A549 (cell line): Measurements from ENCODE around the gene ZNF664. TPM values are rescaled to one million over a fixed set of nuclear protein-coding genes. Genes with fewer than 3 reads are reported as not detected.

Experiments used
- ATAC-seq, 2 experiments: fragments of 200-7000 bp in 1 of 2; fragments of >200 bp in 1 of 2; cut with Nextera tagmentation in 1 of 2; cut with Tn5 transposase in 1 of 2; 3 replicates each; pipeline versions ENCODE4 v1.8.0 to v1.9.1; 2018 to 2020; ENCODE audit warnings: mild to moderate bottlenecking in 1 of 2, moderate library complexity in 1 of 2
- CTCF ChIA-PET: fragments of 300-600 bp; sonication (Branson Sonifier 250); formaldehyde crosslinking; extraction: SDS; loops from one replicate; lab custom pipeline; 2021; ENCODE audit warnings: antibody characterized with exemption, inconsistent platforms; lab: Yijun Ruan, JAX
- POLR2A ChIA-PET: fragments of 350-600 bp; formaldehyde crosslinking; extraction: SDS; loops from one replicate; lab custom pipeline; 2021; ENCODE audit warnings: antibody characterized with exemption, inconsistent platforms; lab: Yijun Ruan, JAX
- DNase-seq, 2 experiments: peaks; one replicate each; pipeline versions ENCODE4 v3.0.0 to v3.0.0-alpha.2; 2011 to 2016; ENCODE audit warnings: low read depth in 1 of 2, low spot score in 1 of 2
- FAIRE-seq: peaks from 2 replicates; lab custom pipeline; 2011; peaks lifted over from hg19 to GRCh38; lab: Jason Lieb, UNC
- H3K27ac ChIP-seq, 2 experiments: fragments of >200 bp; sonication (Bioruptor Twin); formaldehyde crosslinking; 3 replicates each; pipeline ENCODE4 v1.5.1; 2016 to 2017
- H3K4me1 ChIP-seq: fragments of >200 bp; sonication (Bioruptor Twin); formaldehyde crosslinking; 3 replicates; pipeline ENCODE4 v1.6.1; 2016
- H3K4me2 ChIP-seq: fragments of >200 bp; sonication (Bioruptor Twin); formaldehyde crosslinking; 3 replicates; pipeline ENCODE4 v1.6.1; 2016
- H3K4me3 ChIP-seq: fragments of >200 bp; sonication (Bioruptor Twin); formaldehyde crosslinking; 3 replicates; pipeline ENCODE4 v1.5.1; 2016
- H3K9me3 ChIP-seq: fragments of >200 bp; sonication (Bioruptor Twin); formaldehyde crosslinking; 3 replicates; pipeline ENCODE4 v1.6.1; 2016
- BCL3 ChIP-seq: fragments of >200 bp; sonication (Bioruptor Twin); formaldehyde crosslinking; IDR thresholded peaks from 3 replicates; pipeline ENCODE4 v1.6.1; 2016
- CHD4 ChIP-seq: fragments of 200-600 bp; sonication (generic); IDR thresholded peaks from 2 replicates; pipeline ENCODE4 v1.6.1; 2016; ENCODE audit warnings: antibody characterized with exemption, mild to moderate bottlenecking, borderline replicate concordance
- CTCF ChIP-seq: fragments of >200 bp; sonication (Bioruptor Twin); formaldehyde crosslinking; IDR thresholded peaks from 3 replicates; pipeline ENCODE4 v1.5.1; 2016
- E2F6 ChIP-seq: IDR thresholded peaks from 2 replicates; pipeline ENCODE4 v1.6.1; 2012; ENCODE audit warnings: low read depth, borderline replicate concordance
- ELK1 ChIP-seq: fragments of 150-350 bp; IDR thresholded peaks from 2 replicates; pipeline ENCODE4 v1.6.1; 2014; ENCODE audit warnings: low read depth, mild to moderate bottlenecking, low read length
- EP300 ChIP-seq, 2 experiments: fragments of >200 bp; sonication (Bioruptor Twin); formaldehyde crosslinking; IDR thresholded peaks; 2 replicates in 1 of 2; 3 replicates in 1 of 2; pipeline ENCODE4 v1.6.1; 2016 to 2017
- FOXS1 ChIP-seq: fragments of 250-450 bp; sonication (Bioruptor Pico); IDR thresholded peaks from 2 replicates; pipeline ENCODE4 v1.5.0; 2020; ENCODE audit warnings: mild to moderate bottlenecking, moderate library complexity
- HOXB5 ChIP-seq: fragments of 250-450 bp; sonication (Bioruptor Pico); IDR thresholded peaks from 2 replicates; pipeline ENCODE4 v1.5.0; 2020; ENCODE audit warnings: mild to moderate bottlenecking, moderate library complexity
- JUN ChIP-seq, 2 experiments: fragments of >200 bp; sonication (Bioruptor Twin); formaldehyde crosslinking; IDR thresholded peaks; 2 replicates in 1 of 2; 3 replicates in 1 of 2; pipeline ENCODE4 v1.6.1; 2016 to 2017
- KDM1A ChIP-seq: fragments of 200-600 bp; sonication (generic); IDR thresholded peaks from 2 replicates; pipeline ENCODE4 v1.6.1; 2016; ENCODE audit warnings: low read depth, mild to moderate bottlenecking
- MAX ChIP-seq: IDR thresholded peaks from 2 replicates; pipeline ENCODE4 v1.6.1; 2012
- NFE2L2 ChIP-seq: fragments of 150-350 bp; conservative IDR thresholded peaks from 2 replicates; pipeline ENCODE4 v1.6.1; 2014; ENCODE audit warnings: low read length
- NPAS2 ChIP-seq: fragments of 250-450 bp; sonication (Bioruptor Pico); IDR thresholded peaks from 2 replicates; pipeline ENCODE4 v1.8.0; 2022; ENCODE audit warnings: mild to moderate bottlenecking, moderate library complexity, borderline replicate concordance
- PBX3 ChIP-seq: IDR thresholded peaks from 2 replicates; pipeline ENCODE4 v1.6.1; 2012
- PHF8 ChIP-seq: fragments of 200-600 bp; sonication (generic); IDR thresholded peaks from 2 replicates; pipeline ENCODE4 v1.6.1; 2016; ENCODE audit warnings: low read depth, mild to moderate bottlenecking, antibody characterized with exemption, moderate library complexity, borderline replicate concordance
- POLR2AphosphoS2 ChIP-seq: conservative IDR thresholded peaks from 2 replicates; pipeline ENCODE4 v1.6.1; 2012; ENCODE audit warnings: low read length, improper control_type of control experiment, inconsistent platforms
- REST ChIP-seq: fragments of 200-600 bp; sonication (generic); IDR thresholded peaks from 2 replicates; pipeline ENCODE4 v1.6.1; 2016; ENCODE audit warnings: antibody characterized with exemption, mild to moderate bottlenecking, moderate library complexity
- ZFP36 ChIP-seq: fragments of 450-650 bp; IDR thresholded peaks from 2 replicates; pipeline ENCODE4 v1.6.1; 2014; ENCODE audit warnings: borderline replicate concordance; ENCODE audit not compliant: partially characterized antibody
- ZNF302 ChIP-seq: fragments of 250-450 bp; sonication (Bioruptor Pico); IDR thresholded peaks from 2 replicates; pipeline ENCODE4 v1.9.0; 2021; ENCODE audit warnings: inconsistent platforms, mild to moderate bottlenecking, moderate library complexity
- WGBS: methylation state at CpG from one replicate; pipeline ENCODE4 v1.1.6; 2017; ENCODE audit errors: missing lambda C conversion rate; 5-methylcytosine and 5-hydroxymethylcytosine counted together
- polyA plus RNA-seq, 4 experiments: library from polyadenylated mRNA; depleted of rRNA in 3 of 4; stranded (reverse); fragments of >200 nt; fragmentation: RNase III in 1 of 4; extraction: RNeasy Plus Mini Kit Qiagen cat#74134 plus additional on column Dnase treatment in 1 of 4; gene quantifications; 2 replicates in 3 of 4; 3 replicates in 1 of 4; pipeline ENCODE4 v1.2.3, GENCODE V29; 2011 to 2017

Gene ZNF664
- polyA plus RNA-seq, 2 of the 4 experiments (the other 2 are of a cell fraction) = 88.3 to 112 TPM

GRCh38 chr12:123943816-123944215 lies 29.2 kb upstream of the ZNF664 start:
- Histone ChIP-seq H3K27ac (no peak overlapping the region), H3K4me1 (no peaks in the 10 kb centered on the region), H3K4me3 (no peak overlapping the region), H3K4me2 (no peak overlapping the region), H3K9me3 (no peaks in the 10 kb centered on the region)
- ChIA-PET CTCF (interaction anchor here (1.8 kb wide), 1 partner anchor 12 kb away, joined by 5 read pairs; no protein-coding TSS in a partner anchor), POLR2A (no interaction called here)
- DNase-seq = no peak
- TF ChIP-seq CTCF (no peak), REST (no peak), CHD4 (no peak), KDM1A (no peak), ELK1 (no peak), EP300 (IDR thresholded peaks at IDR 0.05) (no peak), ZNF302 (no peak), PBX3 (no peak), FOXS1 (CRISPR knock-in tag) (no peak), JUN (IDR thresholded peaks at IDR 0.05) (no peak), NFE2L2 (no peak), BCL3 (no peak), POLR2AphosphoS2 (no peak), E2F6 (no peak)
- no peak for ATAC-seq
- FAIRE-seq = no peak
- 91% methylated on average over 5 of the region's 5 CpGs for WGBS

- Histone ChIP-seq H3K4me2 (no peak overlapping the region), H3K27ac (no peak overlapping the region), H3K4me1 (no peaks in the 10 kb centered on the region), H3K4me3 (no peak overlapping the region), H3K9me3 (no peaks in the 10 kb centered on the region)
- 82% methylated on average over 10 of the region's 10 CpGs for WGBS
- DNase-seq (no peak), FAIRE-seq (no peak), ATAC-seq (no peak)
- TF ChIP-seq PHF8 = no peak
- TF ChIP-seq MAX = no peak
- TF ChIP-seq ZFP36 = no peak
- no peak for TF ChIP-seq ELK1
- no peak for TF ChIP-seq HOXB5 (CRISPR knock-in tag)
- no peak for TF ChIP-seq POLR2AphosphoS2
- no peak for TF ChIP-seq NPAS2 (CRISPR knock-in tag)
- no peak for TF ChIP-seq ZNF302
- POLR2A ChIA-PET = no interaction called here
- CTCF ChIA-PET = interaction anchor here (0.5 to 1.8 kb wide), 3 partner anchors 11 to 144 kb away, joined by 5 to 7 read pairs (median 5); no protein-coding TSS in a partner anchor
Measured at GRCh38 chr12:123944696-123945095, 28.3 kb upstream of the ZNF664 start.
